KMS-11 (cell line): Measurements from ENCODE around the gene LRAT.

Experiments used
- H2AFZ ChIP-seq: fragments of 200-600 bp; sonication (generic); 2 replicates; pipeline ENCODE4 v1.6.1; 2016; ENCODE audit warnings: antibody characterized with exemption, mixed run types, low read depth
- H3K27ac ChIP-seq: fragments of 200-600 bp; sonication (generic); 2 replicates; pipeline ENCODE4 v1.6.1; 2016; ENCODE audit warnings: mild to moderate bottlenecking, mixed run types
- H3K27me3 ChIP-seq: fragments of 200-600 bp; sonication (generic); 2 replicates; pipeline ENCODE4 v1.6.1; 2017; ENCODE audit warnings: mild to moderate bottlenecking, low read depth, mixed run types, moderate library complexity; ENCODE audit not compliant: insufficient read depth
- H3K36me3 ChIP-seq: fragments of 200-600 bp; sonication (generic); 2 replicates; pipeline ENCODE4 v1.6.1; 2017; ENCODE audit warnings: mild to moderate bottlenecking, mixed run types; ENCODE audit not compliant: insufficient read depth
- H3K4me1 ChIP-seq: fragments of 200-600 bp; sonication (generic); 2 replicates; pipeline ENCODE4 v1.6.1; 2016; ENCODE audit warnings: mild to moderate bottlenecking, low read depth, mixed run types; ENCODE audit not compliant: poor library complexity, severe bottlenecking
- H3K4me2 ChIP-seq: fragments of 200-600 bp; sonication (generic); 2 replicates; pipeline ENCODE4 v1.7.0; 2016; ENCODE audit warnings: mild to moderate bottlenecking, mixed run types
- H3K4me3 ChIP-seq: fragments of 200-600 bp; sonication (generic); IDR thresholded peaks from 2 replicates; pipeline ENCODE4 v1.6.1; 2017; ENCODE audit warnings: low read depth, low read length, mixed read lengths; ENCODE audit not compliant: insufficient read depth
- H3K79me2 ChIP-seq: fragments of 200-600 bp; sonication (generic); 2 replicates; pipeline ENCODE4 v1.6.1; 2016; ENCODE audit warnings: low read depth, mixed run types; ENCODE audit not compliant: insufficient read depth
- H3K9ac ChIP-seq: fragments of 200-600 bp; sonication (generic); 2 replicates; pipeline ENCODE4 v1.6.1; 2016; ENCODE audit warnings: mild to moderate bottlenecking, mixed run types
- H4K20me1 ChIP-seq: fragments of 200-600 bp; sonication (generic); 2 replicates; pipeline ENCODE4 v1.6.1; 2016; ENCODE audit warnings: mild to moderate bottlenecking, mixed run types; ENCODE audit not compliant: insufficient read depth
- CTCF ChIP-seq: fragments of 200-600 bp; sonication (generic); conservative IDR thresholded peaks from 2 replicates; pipeline ENCODE4 v1.6.1; 2017; ENCODE audit warnings: low read depth, mild to moderate bottlenecking, antibody characterized with exemption, low read length, moderate library complexity, mixed read lengths

The LRAT gene

GRCh38 chr4:154714339-154715040 lies 29.3 kb upstream of the LRAT start:
- Histone ChIP-seq H3K4me2 (no peak overlapping the region), H2AFZ (no peak overlapping the region)
- no peak for TF ChIP-seq CTCF

GRCh38 chr4:154719087-154719486 lies 24.7 kb upstream of the LRAT start:
- Histone ChIP-seq H3K4me1 (no peaks in the 10 kb centered on the region), H4K20me1 (no peaks in the 10 kb centered on the region), H3K27ac (no peak overlapping the region), H3K27me3 (no peaks in the 10 kb centered on the region), H2AFZ (no peak overlapping the region), H3K36me3 (no peaks in the 10 kb centered on the region), H3K9ac (no peak overlapping the region), H3K79me2 (no peaks in the 10 kb centered on the region), H3K4me3 (no peak overlapping the region), H3K4me2 (no peak overlapping the region)
- no peak for TF ChIP-seq CTCF

More at GRCh38 chr4:154714339-154715040, 29.3 kb upstream of the LRAT start:
- no peak overlapping the region for H3K4me3 ChIP-seq
- H3K27me3 ChIP-seq: no peaks in the 10 kb centered on the region
- H3K9ac ChIP-seq: no peak overlapping the region
- no peaks in the 10 kb centered on the region for H3K4me1 ChIP-seq
- no peaks in the 10 kb centered on the region for H3K79me2 ChIP-seq
- H3K36me3 ChIP-seq: no peaks in the 10 kb centered on the region
- H3K27ac ChIP-seq: no peak overlapping the region
- no peaks in the 10 kb centered on the region for H4K20me1 ChIP-seq

- H3K79me2 ChIP-seq: no peaks in the 10 kb centered on the region
- no peak overlapping the region for H3K4me3 ChIP-seq
- H3K27ac ChIP-seq: no peak overlapping the region
- no peak overlapping the region for H3K9ac ChIP-seq
- H3K4me2 ChIP-seq: no peak overlapping the region
- no peak for TF ChIP-seq CTCF
- no peaks in the 10 kb centered on the region for H4K20me1 ChIP-seq
- no peaks in the 10 kb centered on the region for H3K4me1 ChIP-seq
- H3K27me3 ChIP-seq: no peaks in the 10 kb centered on the region
- H2AFZ ChIP-seq: no peak overlapping the region
- no peaks in the 10 kb centered on the region for H3K36me3 ChIP-seq
Observed at GRCh38 chr4:154720123-154720522, 23.7 kb upstream of the LRAT start.

GRCh38 chr4:154720618-154721267 lies 23.1 kb upstream of the LRAT start:
- no peak overlapping the region for H3K4me3 ChIP-seq
- no peak overlapping the region for H2AFZ ChIP-seq
- no peak for TF ChIP-seq CTCF
- no peak overlapping the region for H3K4me2 ChIP-seq
- no peak overlapping the region for H3K27ac ChIP-seq
- no peaks in the 10 kb centered on the region for H3K27me3 ChIP-seq
- no peak overlapping the region for H3K9ac ChIP-seq
- H3K79me2 ChIP-seq: no peaks in the 10 kb centered on the region
- no peaks in the 10 kb centered on the region for H3K36me3 ChIP-seq
- no peaks in the 10 kb centered on the region for H4K20me1 ChIP-seq
- no peaks in the 10 kb centered on the region for H3K4me1 ChIP-seq
